GM12891 (cell line): Measurements from ENCODE around the gene TRIM41.
"Not testable (repeated sequence)": the region's sequence is repeated elsewhere in the genome, so short reads cannot be mapped to it uniquely, and the experiment has no call there.

Experiments used
- DNase-seq: peaks from one replicate; pipeline ENCODE4 v3.0.0; 2011; ENCODE audit warnings: low spot score; ENCODE audit not compliant: insufficient read length
- FAIRE-seq: peaks from 2 replicates; lab custom pipeline; 2011; peaks lifted over from hg19 to GRCh38; lab: Jason Lieb, UNC
- PAX5 ChIP-seq: IDR thresholded peaks from 2 replicates; pipeline ENCODE4 v1.6.1; 2011; ENCODE audit warnings: low read length, moderate library complexity, mild to moderate bottlenecking; ENCODE audit not compliant: insufficient read depth, severe bottlenecking
- POLR2A ChIP-seq: IDR thresholded peaks from 2 replicates; pipeline ENCODE4 v1.6.1; 2011; ENCODE audit warnings: low read depth, low read length, control low read depth
- SPI1 ChIP-seq: IDR thresholded peaks from 2 replicates; pipeline ENCODE4 v1.6.1; 2011; ENCODE audit warnings: low read depth, low read length, control low read depth

TRIM41 gene

DNA sequence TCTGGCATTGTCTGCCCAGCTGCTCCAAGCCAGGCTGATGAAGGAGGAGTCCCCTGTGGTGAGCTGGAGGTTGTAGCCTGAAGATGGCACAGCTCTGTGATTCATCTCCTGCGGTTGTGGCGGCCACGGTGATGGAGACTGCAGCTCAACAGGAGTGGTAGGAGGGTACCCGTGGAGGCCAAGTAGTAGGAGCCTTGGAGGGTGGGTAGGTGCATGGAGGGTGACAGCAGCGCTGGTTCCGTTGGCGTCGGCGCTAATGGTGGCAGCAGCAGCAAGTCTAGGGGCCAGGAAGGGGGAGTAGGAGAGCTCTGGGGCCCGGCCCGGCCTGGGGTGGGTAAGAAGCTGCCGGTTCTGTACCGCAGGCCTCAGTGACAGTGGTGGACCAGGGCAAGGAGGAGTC is 60.3 kb downstream of the TRIM41 start:
- FAIRE-seq (no peak), DNase-seq (no peak)
- TF ChIP-seq SPI1 (no peak), PAX5 (no peak), POLR2A (no peak)

DNA sequence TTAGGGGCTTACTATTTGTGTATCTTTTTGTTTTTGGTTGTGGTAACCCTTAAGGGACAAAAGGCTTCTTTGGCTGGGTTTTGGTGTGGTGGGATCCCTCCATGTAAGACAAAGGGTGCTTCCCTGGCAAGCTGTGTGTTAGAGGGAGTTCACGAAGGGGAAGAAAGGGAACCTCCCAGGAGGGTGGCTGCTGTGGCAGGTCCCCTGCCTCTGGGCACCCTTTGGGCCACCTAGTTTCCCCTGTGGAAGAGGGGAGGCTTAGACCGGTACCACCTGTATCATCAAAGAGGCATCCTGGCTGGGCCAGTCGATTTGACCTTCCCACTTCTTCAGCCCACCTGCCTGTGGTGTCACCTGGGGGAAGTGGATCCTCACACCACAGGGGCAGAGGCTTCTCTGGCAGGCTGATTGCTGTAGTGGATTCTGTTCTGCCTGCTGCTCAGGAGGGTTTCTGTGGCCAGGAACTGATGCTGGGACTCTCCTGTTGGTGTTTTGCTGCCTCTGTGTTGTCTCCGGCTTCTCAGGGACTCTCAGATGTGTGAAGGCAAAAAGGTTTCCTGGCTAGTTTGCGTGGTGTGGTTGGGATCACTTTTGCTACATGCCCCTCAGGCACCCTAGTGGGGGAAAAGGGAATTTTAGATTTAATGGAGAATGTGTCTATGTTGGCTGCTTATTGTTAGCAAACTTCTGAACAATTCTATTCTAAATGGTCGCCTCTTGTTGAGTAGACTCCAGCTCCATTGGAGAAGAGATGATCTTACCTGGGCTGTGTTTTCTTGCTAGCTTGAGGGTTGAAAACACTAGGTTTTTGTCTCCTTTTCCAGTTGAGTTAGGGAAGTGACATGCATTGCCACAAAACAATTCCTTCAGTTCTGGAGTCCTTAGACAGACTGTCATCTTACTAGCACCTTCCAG is 61.0 kb downstream of the TRIM41 start:
- not testable (repeated sequence) for DNase-seq, FAIRE-seq
